ENCODE measurements around the gene WWOX. TPM values are rescaled to one million over a fixed set of nuclear protein-coding genes. Genes with fewer than 3 reads are reported as not detected.

Gene WWOX
- polyA plus RNA-seq, 1 donor from 2014 or later = 25.6 TPM

GRCh38 chr16:78754713-78755112 lies 655.3 kb downstream of the WWOX start:
- TF ChIP-seq EZH2 (IDR thresholded peaks at IDR 0.05; ENCODE audit: borderline replicate concordance, insufficient read depth, low read length, poor library complexity, severe bottlenecking) = no peak
- no peak for TF ChIP-seq TAF1 (IDR thresholded peaks at IDR 0.05; ENCODE audit: low read depth)
- TF ChIP-seq, protein P1, sequence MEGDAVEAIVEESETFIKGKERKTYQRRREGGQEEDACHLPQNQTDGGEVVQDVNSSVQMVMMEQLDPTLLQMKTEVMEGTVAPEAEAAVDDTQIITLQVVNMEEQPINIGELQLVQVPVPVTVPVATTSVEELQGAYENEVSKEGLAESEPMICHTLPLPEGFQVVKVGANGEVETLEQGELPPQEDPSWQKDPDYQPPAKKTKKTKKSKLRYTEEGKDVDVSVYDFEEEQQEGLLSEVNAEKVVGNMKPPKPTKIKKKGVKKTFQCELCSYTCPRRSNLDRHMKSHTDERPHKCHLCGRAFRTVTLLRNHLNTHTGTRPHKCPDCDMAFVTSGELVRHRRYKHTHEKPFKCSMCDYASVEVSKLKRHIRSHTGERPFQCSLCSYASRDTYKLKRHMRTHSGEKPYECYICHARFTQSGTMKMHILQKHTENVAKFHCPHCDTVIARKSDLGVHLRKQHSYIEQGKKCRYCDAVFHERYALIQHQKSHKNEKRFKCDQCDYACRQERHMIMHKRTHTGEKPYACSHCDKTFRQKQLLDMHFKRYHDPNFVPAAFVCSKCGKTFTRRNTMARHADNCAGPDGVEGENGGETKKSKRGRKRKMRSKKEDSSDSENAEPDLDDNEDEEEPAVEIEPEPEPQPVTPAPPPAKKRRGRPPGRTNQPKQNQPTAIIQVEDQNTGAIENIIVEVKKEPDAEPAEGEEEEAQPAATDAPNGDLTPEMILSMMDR (IDR thresholded peaks at IDR 0.05; ENCODE audit: poor library complexity, severe bottlenecking) = no peak
- TF ChIP-seq, protein P2, sequence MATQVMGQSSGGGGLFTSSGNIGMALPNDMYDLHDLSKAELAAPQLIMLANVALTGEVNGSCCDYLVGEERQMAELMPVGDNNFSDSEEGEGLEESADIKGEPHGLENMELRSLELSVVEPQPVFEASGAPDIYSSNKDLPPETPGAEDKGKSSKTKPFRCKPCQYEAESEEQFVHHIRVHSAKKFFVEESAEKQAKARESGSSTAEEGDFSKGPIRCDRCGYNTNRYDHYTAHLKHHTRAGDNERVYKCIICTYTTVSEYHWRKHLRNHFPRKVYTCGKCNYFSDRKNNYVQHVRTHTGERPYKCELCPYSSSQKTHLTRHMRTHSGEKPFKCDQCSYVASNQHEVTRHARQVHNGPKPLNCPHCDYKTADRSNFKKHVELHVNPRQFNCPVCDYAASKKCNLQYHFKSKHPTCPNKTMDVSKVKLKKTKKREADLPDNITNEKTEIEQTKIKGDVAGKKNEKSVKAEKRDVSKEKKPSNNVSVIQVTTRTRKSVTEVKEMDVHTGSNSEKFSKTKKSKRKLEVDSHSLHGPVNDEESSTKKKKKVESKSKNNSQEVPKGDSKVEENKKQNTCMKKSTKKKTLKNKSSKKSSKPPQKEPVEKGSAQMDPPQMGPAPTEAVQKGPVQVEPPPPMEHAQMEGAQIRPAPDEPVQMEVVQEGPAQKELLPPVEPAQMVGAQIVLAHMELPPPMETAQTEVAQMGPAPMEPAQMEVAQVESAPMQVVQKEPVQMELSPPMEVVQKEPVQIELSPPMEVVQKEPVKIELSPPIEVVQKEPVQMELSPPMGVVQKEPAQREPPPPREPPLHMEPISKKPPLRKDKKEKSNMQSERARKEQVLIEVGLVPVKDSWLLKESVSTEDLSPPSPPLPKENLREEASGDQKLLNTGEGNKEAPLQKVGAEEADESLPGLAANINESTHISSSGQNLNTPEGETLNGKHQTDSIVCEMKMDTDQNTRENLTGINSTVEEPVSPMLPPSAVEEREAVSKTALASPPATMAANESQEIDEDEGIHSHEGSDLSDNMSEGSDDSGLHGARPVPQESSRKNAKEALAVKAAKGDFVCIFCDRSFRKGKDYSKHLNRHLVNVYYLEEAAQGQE (IDR thresholded peaks at IDR 0.05; ENCODE audit: borderline replicate concordance) = no peak
- TF ChIP-seq RAD21 (conservative IDR thresholded peaks at IDR 0.05) = no peak
- no peak for TF ChIP-seq SMC3 (conservative IDR thresholded peaks at IDR 0.05; ENCODE audit: poor library complexity)
- TF ChIP-seq MXI1 (conservative IDR thresholded peaks at IDR 0.05; ENCODE audit: poor library complexity, severe bottlenecking) = no peak
- Histone ChIP-seq H3K27me3 (ENCODE audit: insufficient read depth, low read depth, low read length) (no peaks in the 10 kb centered on the region), H3K4me3 (ENCODE audit: low read length) (no peak overlapping the region), H3K36me3 (ENCODE audit: insufficient read depth, low read length) (no peaks in the 10 kb centered on the region), H2AFZ (ENCODE audit: low read depth, low read length) (no peak overlapping the region), H3K79me2 (replicated peaks; ENCODE audit: insufficient read depth, low read length) (no peaks in the 10 kb centered on the region), H3F3A (ENCODE audit: insufficient read depth, low read length, poor library complexity, severe bottlenecking) (no peaks in the 10 kb centered on the region), H3K9ac (ENCODE audit: low read length) (no peak overlapping the region), H3K27ac (ENCODE audit: low read length) (no peak overlapping the region), H3K9me3 (ENCODE audit: low read length) (no peaks in the 10 kb centered on the region), H3K9me2 (ENCODE audit: insufficient read depth, low read length) (no peaks in the 10 kb centered on the region), H3K4me2 (ENCODE audit: low read length) (no peak overlapping the region), H4K20me1 (ENCODE audit: insufficient read depth) (no peaks in the 10 kb centered on the region)

GRCh38 chr16:78755751-78756661 lies 656.6 kb downstream of the WWOX start:
- no peaks in the 10 kb centered on the region for H3K36me3 ChIP-seq (ENCODE audit: insufficient read depth, low read length)
- no peaks in the 10 kb centered on the region for H4K20me1 ChIP-seq (ENCODE audit: insufficient read depth)
- no peak overlapping the region for H3K27ac ChIP-seq (ENCODE audit: low read length)
- H3K4me3 ChIP-seq (ENCODE audit: low read length) = no peak overlapping the region
- H3K9me3 ChIP-seq (ENCODE audit: low read length) = no peaks in the 10 kb centered on the region
- no peaks in the 10 kb centered on the region for H3K27me3 ChIP-seq (ENCODE audit: insufficient read depth, low read depth, low read length)
- H3K9me2 ChIP-seq (ENCODE audit: insufficient read depth, low read length) = no peaks in the 10 kb centered on the region
- H3F3A ChIP-seq (ENCODE audit: insufficient read depth, low read length, poor library complexity, severe bottlenecking) = no peaks in the 10 kb centered on the region
- TF ChIP-seq, protein P1 (IDR thresholded peaks at IDR 0.05; ENCODE audit: poor library complexity, severe bottlenecking) = no peak
- TF ChIP-seq TAF1 (IDR thresholded peaks at IDR 0.05; ENCODE audit: low read depth) (no peak), RAD21 (conservative IDR thresholded peaks at IDR 0.05) (no peak), EZH2 (IDR thresholded peaks at IDR 0.05; ENCODE audit: borderline replicate concordance, insufficient read depth, low read length, poor library complexity, severe bottlenecking) (no peak), MXI1 (conservative IDR thresholded peaks at IDR 0.05; ENCODE audit: poor library complexity, severe bottlenecking) (no peak), POLR2AphosphoS5 (IDR thresholded peaks at IDR 0.05) (no peak), SMC3 (conservative IDR thresholded peaks at IDR 0.05; ENCODE audit: poor library complexity) (no peak), EP300 (conservative IDR thresholded peaks at IDR 0.05; ENCODE audit: poor library complexity, severe bottlenecking) (no peak)
- TF ChIP-seq, protein P2 (IDR thresholded peaks at IDR 0.05; ENCODE audit: borderline replicate concordance) = no peak
- no peaks in the 10 kb centered on the region for H3K79me2 ChIP-seq (replicated peaks; ENCODE audit: insufficient read depth, low read length)
- H3K9ac ChIP-seq (ENCODE audit: low read length) = no peak overlapping the region
- H3K4me2 ChIP-seq (ENCODE audit: low read length) = no peak overlapping the region
- H2AFZ ChIP-seq (ENCODE audit: low read depth, low read length) = no peak overlapping the region

Measured in neural cell (in vitro differentiated cells).